Tibial artery (tissue), 4 donors: ENCODE measurements around the gene CERS1.
"Not testable (repeated sequence)": the region's sequence is repeated elsewhere in the genome, so short reads cannot be mapped to it uniquely, and the experiment has no call there.

ENCODE experiments used
- DNase-seq, 2 donors: peaks; one replicate each; pipeline ENCODE4 v3.0.0-alpha.2; 2019
- H3K27ac ChIP-seq, 2 donors: fragments of 200-600 bp; sonication (generic) in 1 of 2; 1 replicate in 1 of 2; 2 replicates in 1 of 2; pipeline ENCODE4 v1.5.1; 2018 to 2019; ENCODE audit warnings: mild to moderate bottlenecking in 1 of 2
- H3K27me3 ChIP-seq, 2 donors: fragments of 200-600 bp; sonication (generic) in 1 of 2; one replicate each; pipeline versions ENCODE4 v1.5.1 to v1.6.0; 2016 to 2019
- H3K36me3 ChIP-seq, 3 donors: fragments of 200-600 bp; sonication (generic) in 2 of 3; one replicate each; pipeline ENCODE4 v1.5.1; 2016 to 2019; ENCODE audit warnings: mild to moderate bottlenecking in 2 of 3
- H3K4me1 ChIP-seq, 4 donors: fragments of 200-600 bp; sonication (generic) in 2 of 4; 1 replicate in 3 of 4; 2 replicates in 1 of 4; pipeline ENCODE4 v1.5.1; 2016 to 2019
- H3K4me3 ChIP-seq, 2 donors: fragments of 200-600 bp; sonication (generic) in 1 of 2; 1 replicate in 1 of 2; 2 replicates in 1 of 2; pipeline ENCODE4 v1.5.1; 2018 to 2019; ENCODE audit warnings: mild to moderate bottlenecking in 2 of 2
- H3K9me3 ChIP-seq, 3 donors: fragments of 200-600 bp; sonication (generic) in 1 of 3; one replicate each; pipeline ENCODE4 v1.5.1; 2016 to 2019
- CTCF ChIP-seq, 2 experiments: fragments of 200-600 bp in 1 of 2; fragments of 450-650 bp in 1 of 2; IDR thresholded peaks; one replicate each; pipeline ENCODE4 v1.5.1; 2017 to 2019; ENCODE audit warnings: antibody characterized with exemption in 2 of 2, mild to moderate bottlenecking in 1 of 2, moderate library complexity in 1 of 2
- intact Hi-C: fragments of 100-400 bp; cut with DNase I; formaldehyde crosslinking; loops from one replicate; pipeline ENCODE4 v1.15.0; 2023; ENCODE audit warnings: low total_unique reads

Gene CERS1

GRCh38 chr19:18903156-18904037 is 7.4 kb upstream of the CERS1 start:
- Histone ChIP-seq H3K36me3 (peaks cover 49 to 100% (median 85%) of the 10 kb centered on the region in 3 donors), H3K4me1 (no peaks in the 10 kb centered on the region), H3K27ac (no peak overlapping the region), H3K9me3 (no peaks in the 10 kb centered on the region), H3K27me3 (peaks cover 0 to 10% of the 10 kb centered on the region in 2 donors), H3K4me3 (no peak overlapping the region)
- DNase-seq: no peak
- no peak for TF ChIP-seq CTCF (IDR thresholded peaks at IDR 0.05)
- intact Hi-C loops: no loop called here

GRCh38 chr19:18902519-18902918 is 6.6 kb upstream of the CERS1 start:
- H3K4me3 ChIP-seq, DNase-seq, H3K27ac ChIP-seq, intact Hi-C loops, H3K4me1 ChIP-seq, H3K9me3 ChIP-seq: not testable (repeated sequence)
- H3K36me3 ChIP-seq: peaks cover 49 to 94% (median 81%) of the 10 kb centered on the region in 3 donors
- peaks cover 0 to 17% of the 10 kb centered on the region in 2 donors for H3K27me3 ChIP-seq

GRCh38 chr19:18901491-18901890 is 5.5 kb upstream of the CERS1 start:
- no peak overlapping the region for H3K27ac ChIP-seq
- no peak for TF ChIP-seq CTCF (IDR thresholded peaks at IDR 0.05)
- H3K36me3 ChIP-seq: peaks cover 43 to 84% (median 71%) of the 10 kb centered on the region in 3 donors
- H3K4me1 ChIP-seq: peaks cover 0 to 4% (median 2%) of the 10 kb centered on the region in 4 donors
- H3K9me3 ChIP-seq: no peaks in the 10 kb centered on the region
- peaks cover 0 to 27% of the 10 kb centered on the region in 2 donors for H3K27me3 ChIP-seq
- intact Hi-C loops: no loop called here
- DNase-seq: no peak
- no peak overlapping the region for H3K4me3 ChIP-seq

- intact Hi-C loops: no loop called here
- H3K27me3 ChIP-seq: peaks cover 0 to 31% of the 10 kb centered on the region in 2 donors
- no peak for TF ChIP-seq CTCF (IDR thresholded peaks at IDR 0.05)
- H3K4me1 ChIP-seq: peaks cover 0 to 8% (median 6%) of the 10 kb centered on the region in 4 donors
- no peaks in the 10 kb centered on the region for H3K9me3 ChIP-seq
- DNase-seq: peak in 1 of 2 donors; percentile 60
- H3K36me3 ChIP-seq: peaks cover 39 to 78% (median 65%) of the 10 kb centered on the region in 3 donors
- H3K27ac ChIP-seq: no peak overlapping the region
- no peak overlapping the region for H3K4me3 ChIP-seq
These were observed 4.9 kb upstream of the CERS1 start for GRCh38 chr19:18900700-18901481.

- peak in 1 of 2 donors; percentile 62 for DNase-seq
- TF ChIP-seq CTCF (IDR thresholded peaks at IDR 0.05): no peak
- Histone ChIP-seq H3K4me1 (peaks cover 0 to 16% (median 14%) of the 10 kb centered on the region in 4 donors), H3K4me3 (no peak overlapping the region), H3K36me3 (peaks cover 37 to 68% (median 55%) of the 10 kb centered on the region in 3 donors), H3K27ac (no peak overlapping the region), H3K27me3 (peaks cover 0 to 40% of the 10 kb centered on the region in 2 donors), H3K9me3 (no peaks in the 10 kb centered on the region)
- intact Hi-C loops: no loop called here
These were observed 3.9 kb upstream of the CERS1 start for GRCh38 chr19:18899624-18900560.
